OCI-LY7 (cell line): Measurements from ENCODE around the gene ARTN. TPM values are rescaled to one million over a fixed set of nuclear protein-coding genes. Genes with fewer than 3 reads are reported as not detected.

Source experiments
- BruUV-seq: library from RNA; stranded (reverse); fragments of 400-500 nt; replicated peaks from 2 replicates; lab custom pipeline; 2021; lab: Mats Ljungman, UMichigan
- CTCF ChIA-PET: fragments of 300-600 bp; sonication (Branson Sonifier 250); formaldehyde crosslinking; loops from one replicate; lab custom pipeline; 2022; ENCODE audit warnings: antibody characterized with exemption; ENCODE audit not compliant: unreplicated experiment; lab: Charles Lee
- POLR2A ChIA-PET: fragments of 300-600 bp; sonication (Branson Sonifier 250); formaldehyde crosslinking; loops from one replicate; lab custom pipeline; 2022; ENCODE audit warnings: antibody characterized with exemption; lab: Charles Lee
- DNase-seq: peaks from one replicate; pipeline ENCODE4 v3.0.0-alpha.2; 2015; ENCODE audit warnings: low spot score
- H2AFZ ChIP-seq: fragments of 200-600 bp; sonication (generic), shearing (Covaris generic); 2 replicates; pipeline ENCODE4 v1.6.1; 2014; ENCODE audit warnings: mild to moderate bottlenecking, antibody characterized with exemption, low read length, moderate library complexity
- H3K27ac ChIP-seq: fragments of 200-600 bp; sonication (generic); 2 replicates; pipeline ENCODE4 v1.5.1; 2014; ENCODE audit warnings: mixed run types, low read depth, mild to moderate bottlenecking, moderate library complexity, low read length, inconsistent platforms; ENCODE audit not compliant: poor library complexity, severe bottlenecking
- H3K36me3 ChIP-seq: fragments of 200-600 bp; sonication (generic); 2 replicates; pipeline ENCODE4 v1.6.1; 2014; ENCODE audit warnings: mild to moderate bottlenecking, antibody characterized with exemption, low read length, moderate library complexity, mixed read lengths; ENCODE audit not compliant: insufficient read depth
- H3K4me1 ChIP-seq: fragments of 200-600 bp; sonication (generic); 2 replicates; pipeline ENCODE4 v1.5.1; 2014; ENCODE audit warnings: mild to moderate bottlenecking, low read length; ENCODE audit not compliant: insufficient read depth, poor library complexity, severe bottlenecking
- H3K4me2 ChIP-seq: fragments of 200-600 bp; sonication (generic); 2 replicates; pipeline ENCODE4 v1.6.1; 2014; ENCODE audit warnings: mild to moderate bottlenecking, low read length
- H3K4me3 ChIP-seq: fragments of 200-600 bp; sonication (generic); 2 replicates; pipeline ENCODE4 v1.5.1; 2014; ENCODE audit warnings: mild to moderate bottlenecking, low read depth, low read length; ENCODE audit not compliant: poor library complexity, severe bottlenecking
- H3K79me2 ChIP-seq: fragments of 200-600 bp; sonication (generic); 2 replicates; pipeline ENCODE4 v1.6.1; 2016; ENCODE audit warnings: low read depth, mild to moderate bottlenecking, low read length, moderate library complexity, mixed read lengths; ENCODE audit not compliant: insufficient read depth
- H3K9me2 ChIP-seq: fragments of 200-600 bp; sonication (generic); 2 replicates; pipeline ENCODE4 v1.6.1; 2016; ENCODE audit warnings: mild to moderate bottlenecking, low read length, mixed read lengths; ENCODE audit not compliant: insufficient read depth
- H3K9me3 ChIP-seq: fragments of 200-600 bp; sonication (generic); 2 replicates; pipeline ENCODE4 v1.6.1; 2014; ENCODE audit warnings: mild to moderate bottlenecking, mixed run types, low read length, mixed read lengths
- H4K20me1 ChIP-seq: fragments of 200-600 bp; sonication (generic); 2 replicates; pipeline ENCODE4 v1.6.1; 2014; ENCODE audit warnings: mild to moderate bottlenecking, antibody characterized with exemption, low read length, moderate library complexity, mixed read lengths; ENCODE audit not compliant: insufficient read depth
- EZH2phosphoT487 ChIP-seq: fragments of 200-600 bp; sonication (generic); IDR thresholded peaks from 2 replicates; pipeline ENCODE4 v1.6.1; 2018; ENCODE audit warnings: low read depth, borderline replicate concordance, mild to moderate bottlenecking, mixed run types, antibody characterized with exemption, low read length, moderate library complexity, mixed read lengths
- intact Hi-C: fragments of 100-400 bp; cut with micrococcal nuclease; formaldehyde crosslinking; loops from one replicate; pipeline ENCODE4 v1.10.0; 2022; ENCODE audit not compliant: unreplicated experiment
- total RNA-seq, 2 experiments: library from RNA; depleted of rRNA in 1 of 2; stranded (reverse); fragments of >200 nt in 1 of 2; shearing (Covaris generic) in 1 of 2; gene quantifications; 2 replicates each; pipeline ENCODE4 v1.2.3, GENCODE V29; 2014 to 2022
- TF ChIP-seq, protein P1 (sequence below): fragments of 200-600 bp; sonication (generic); conservative IDR thresholded peaks from 2 replicates; pipeline ENCODE4 v1.5.1; 2014; ENCODE audit warnings: mild to moderate bottlenecking, antibody characterized with exemption, low read length, moderate library complexity, mixed read lengths

ARTN gene
- total RNA-seq, 2 experiments from 2014 or later, result 0.44 to 1.2 TPM

DNA sequence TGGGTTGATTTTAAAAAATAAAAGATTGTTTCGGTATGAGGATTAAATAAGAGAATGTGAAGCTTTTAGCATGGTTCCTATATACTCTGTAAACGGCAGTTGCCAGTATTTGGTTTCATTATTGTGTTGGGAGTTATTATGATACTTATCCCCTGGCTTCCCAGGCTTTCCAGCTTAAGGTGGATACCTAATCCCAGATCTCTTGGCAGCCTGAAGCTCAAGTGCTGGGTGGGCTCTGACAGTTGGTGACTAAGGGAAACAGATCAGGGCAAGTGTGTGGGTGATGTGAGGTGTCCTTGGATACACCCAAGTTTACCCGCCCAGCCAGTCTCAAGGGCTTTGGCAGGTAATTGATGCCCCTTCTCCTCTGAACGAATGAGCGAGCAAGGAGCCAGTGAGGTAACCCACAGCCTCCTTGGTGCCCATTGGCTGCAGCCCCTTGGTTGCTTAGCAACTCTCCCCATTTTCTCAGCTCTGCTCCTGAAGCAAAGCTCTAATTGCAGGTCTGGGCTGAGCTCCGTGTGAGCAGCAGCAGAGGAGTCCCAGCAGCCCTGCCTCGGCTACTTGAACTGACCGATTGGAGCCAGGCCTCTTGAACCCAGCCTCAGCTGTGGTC, 19.2 kb downstream of the ARTN start:
- no peak for TF ChIP-seq EZH2phosphoT487
- TF ChIP-seq, protein P1, sequence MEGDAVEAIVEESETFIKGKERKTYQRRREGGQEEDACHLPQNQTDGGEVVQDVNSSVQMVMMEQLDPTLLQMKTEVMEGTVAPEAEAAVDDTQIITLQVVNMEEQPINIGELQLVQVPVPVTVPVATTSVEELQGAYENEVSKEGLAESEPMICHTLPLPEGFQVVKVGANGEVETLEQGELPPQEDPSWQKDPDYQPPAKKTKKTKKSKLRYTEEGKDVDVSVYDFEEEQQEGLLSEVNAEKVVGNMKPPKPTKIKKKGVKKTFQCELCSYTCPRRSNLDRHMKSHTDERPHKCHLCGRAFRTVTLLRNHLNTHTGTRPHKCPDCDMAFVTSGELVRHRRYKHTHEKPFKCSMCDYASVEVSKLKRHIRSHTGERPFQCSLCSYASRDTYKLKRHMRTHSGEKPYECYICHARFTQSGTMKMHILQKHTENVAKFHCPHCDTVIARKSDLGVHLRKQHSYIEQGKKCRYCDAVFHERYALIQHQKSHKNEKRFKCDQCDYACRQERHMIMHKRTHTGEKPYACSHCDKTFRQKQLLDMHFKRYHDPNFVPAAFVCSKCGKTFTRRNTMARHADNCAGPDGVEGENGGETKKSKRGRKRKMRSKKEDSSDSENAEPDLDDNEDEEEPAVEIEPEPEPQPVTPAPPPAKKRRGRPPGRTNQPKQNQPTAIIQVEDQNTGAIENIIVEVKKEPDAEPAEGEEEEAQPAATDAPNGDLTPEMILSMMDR, result no peak
- H3K4me1 ChIP-seq, result peaks cover 5% of the 10 kb centered on the region
- ChIA-PET CTCF (no interaction called here), POLR2A (no interaction called here)
- H2AFZ ChIP-seq, result no peak overlapping the region
- no peak for DNase-seq
- H3K9me3 ChIP-seq, result no peaks in the 10 kb centered on the region
- H3K9me2 ChIP-seq, result no peaks in the 10 kb centered on the region
- H3K36me3 ChIP-seq, result peaks cover 27% of the 10 kb centered on the region; the same call in 1 of the 2 replicates
- H3K79me2 ChIP-seq, result no peaks in the 10 kb centered on the region
- H3K4me2 ChIP-seq, result no peak overlapping the region
- intact Hi-C loops, result no loop called here
- H3K27ac ChIP-seq, result no peak overlapping the region
- H4K20me1 ChIP-seq, result peaks cover 4% of the 10 kb centered on the region
- BruUV-seq, result no TSS peak
- H3K4me3 ChIP-seq, result no peak overlapping the region

DNA sequence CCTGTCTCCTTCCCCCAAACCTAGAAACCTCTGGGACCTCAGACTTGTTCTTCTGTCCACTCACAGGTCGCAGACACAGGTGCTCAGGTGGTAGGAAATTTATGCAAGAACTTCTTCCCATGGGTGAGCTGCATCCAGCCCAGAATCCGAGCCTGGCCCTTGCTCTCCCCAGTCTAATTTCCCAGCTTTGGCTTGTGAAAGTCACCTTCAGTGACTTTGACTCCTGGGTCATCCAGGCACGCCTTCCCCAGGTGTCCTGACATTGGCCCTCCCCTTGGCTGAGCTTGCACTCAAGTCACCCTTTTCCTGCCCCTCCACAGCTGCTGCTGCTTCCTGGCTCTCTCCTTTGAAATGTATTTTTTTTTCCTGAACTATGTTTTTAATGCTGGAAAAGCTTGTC, 19.8 kb downstream of the ARTN start:
- no peak for TF ChIP-seq EZH2phosphoT487
- TF ChIP-seq, protein P1, result no peak
- no TSS peak for BruUV-seq
- intact Hi-C loops, result no loop called here
- peaks cover 4% of the 10 kb centered on the region for H4K20me1 ChIP-seq
- no peaks in the 10 kb centered on the region for H3K79me2 ChIP-seq
- DNase-seq, result no peak
- H2AFZ ChIP-seq, result no peak overlapping the region
- no peak overlapping the region for H3K4me3 ChIP-seq
- POLR2A ChIA-PET, result no interaction called here
- CTCF ChIA-PET, result no interaction called here
- H3K9me2 ChIP-seq, result no peaks in the 10 kb centered on the region
- peaks cover 32% of the 10 kb centered on the region; the same call in 1 of the 2 replicates for H3K36me3 ChIP-seq
- H3K27ac ChIP-seq, result no peak overlapping the region
- peaks cover under 1% of the 10 kb centered on the region for H3K4me1 ChIP-seq
- no peak overlapping the region for H3K4me2 ChIP-seq
- no peaks in the 10 kb centered on the region for H3K9me3 ChIP-seq

DNA sequence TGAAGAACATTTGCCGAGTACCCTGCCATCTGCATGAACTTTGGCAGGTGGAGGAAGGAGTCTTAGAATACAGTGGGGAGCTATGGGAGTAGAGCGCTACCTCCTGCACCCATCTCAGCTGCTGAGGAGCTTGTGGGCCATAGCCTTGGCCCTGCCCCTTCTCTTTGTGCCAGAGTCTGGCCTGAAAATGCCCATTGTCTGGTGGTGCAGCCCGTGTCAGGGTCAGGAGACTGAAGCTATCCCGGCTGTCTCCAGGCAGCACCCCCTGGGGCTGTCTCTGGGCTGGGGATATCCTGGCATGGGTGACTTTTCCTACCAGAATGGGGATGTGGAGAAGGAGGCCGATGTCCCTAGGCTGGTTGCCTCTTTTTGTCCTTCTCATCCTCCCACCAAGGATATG, 20.4 kb downstream of the ARTN start:
- BruUV-seq, result no TSS peak
- CTCF ChIA-PET, result no interaction called here
- H3K4me2 ChIP-seq, result no peak overlapping the region
- TF ChIP-seq, protein P1, result no peak
- TF ChIP-seq EZH2phosphoT487, result no peak
- no peak overlapping the region for H3K4me3 ChIP-seq
- H3K9me3 ChIP-seq, result no peaks in the 10 kb centered on the region
- peaks cover 32% of the 10 kb centered on the region; the same call in 1 of the 2 replicates for H3K36me3 ChIP-seq
- no peak for DNase-seq
- no peaks in the 10 kb centered on the region for H3K79me2 ChIP-seq
- no peak overlapping the region for H3K27ac ChIP-seq
- POLR2A ChIA-PET, result no interaction called here
- H3K4me1 ChIP-seq, result no peaks in the 10 kb centered on the region
- no peaks in the 10 kb centered on the region for H3K9me2 ChIP-seq
- intact Hi-C loops, result no loop called here
- peaks cover 4% of the 10 kb centered on the region for H4K20me1 ChIP-seq
- H2AFZ ChIP-seq, result no peak overlapping the region
